Measurements from ENCODE around the gene TRH.
"Not testable (repeated sequence)": the region's sequence is repeated elsewhere in the genome, so short reads cannot be mapped to it uniquely, and the experiment has no call there.

Gene TRH

GRCh38 chr3:129966876-129967275 is 7.6 kb upstream of the TRH start:
- DNase-seq = no peak

DNA sequence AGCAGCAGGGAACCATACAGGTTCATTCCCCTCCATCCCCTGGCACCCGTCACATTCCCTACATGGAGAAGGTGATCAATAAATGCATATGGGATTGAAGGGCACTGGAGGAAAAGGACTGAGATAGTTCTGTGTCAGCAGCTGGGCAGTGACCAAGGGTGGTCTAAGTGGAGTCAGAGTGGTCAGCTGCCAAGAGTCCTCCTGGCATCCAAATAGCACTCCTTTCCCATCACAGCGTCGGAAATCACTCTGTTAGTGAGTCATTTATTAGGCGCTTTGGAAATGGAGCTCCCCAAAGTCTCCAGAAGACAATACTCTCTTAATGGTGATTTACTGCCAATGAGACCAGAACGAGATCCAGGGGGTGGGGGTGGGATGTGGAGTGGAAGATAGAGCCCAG is 6.8 kb upstream of the TRH start:
- no peak for DNase-seq

- no peak for DNase-seq
Observed at GRCh38 chr3:129971351-129972052, 3.0 kb upstream of the TRH start.

DNA sequence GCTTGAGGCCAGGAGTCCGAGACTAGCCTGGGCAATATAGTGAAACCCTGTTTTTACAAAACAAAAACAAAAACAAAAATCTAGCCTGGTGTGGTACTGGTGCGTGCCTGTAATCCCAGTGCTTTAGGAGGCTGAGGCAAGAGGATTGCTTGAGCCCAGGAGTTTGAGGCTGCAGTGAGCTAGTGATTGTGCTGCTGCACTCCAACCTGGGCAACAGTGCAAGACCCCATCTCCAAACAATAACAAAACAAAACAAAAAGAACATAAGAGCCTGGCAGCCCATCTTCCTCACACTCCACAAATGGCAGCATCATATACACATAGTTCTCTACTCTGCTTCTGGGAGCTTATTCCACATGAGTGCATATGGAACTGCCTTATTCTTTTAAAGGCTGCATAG is 2.2 kb upstream of the TRH start:
- DNase-seq = no peak

DNA sequence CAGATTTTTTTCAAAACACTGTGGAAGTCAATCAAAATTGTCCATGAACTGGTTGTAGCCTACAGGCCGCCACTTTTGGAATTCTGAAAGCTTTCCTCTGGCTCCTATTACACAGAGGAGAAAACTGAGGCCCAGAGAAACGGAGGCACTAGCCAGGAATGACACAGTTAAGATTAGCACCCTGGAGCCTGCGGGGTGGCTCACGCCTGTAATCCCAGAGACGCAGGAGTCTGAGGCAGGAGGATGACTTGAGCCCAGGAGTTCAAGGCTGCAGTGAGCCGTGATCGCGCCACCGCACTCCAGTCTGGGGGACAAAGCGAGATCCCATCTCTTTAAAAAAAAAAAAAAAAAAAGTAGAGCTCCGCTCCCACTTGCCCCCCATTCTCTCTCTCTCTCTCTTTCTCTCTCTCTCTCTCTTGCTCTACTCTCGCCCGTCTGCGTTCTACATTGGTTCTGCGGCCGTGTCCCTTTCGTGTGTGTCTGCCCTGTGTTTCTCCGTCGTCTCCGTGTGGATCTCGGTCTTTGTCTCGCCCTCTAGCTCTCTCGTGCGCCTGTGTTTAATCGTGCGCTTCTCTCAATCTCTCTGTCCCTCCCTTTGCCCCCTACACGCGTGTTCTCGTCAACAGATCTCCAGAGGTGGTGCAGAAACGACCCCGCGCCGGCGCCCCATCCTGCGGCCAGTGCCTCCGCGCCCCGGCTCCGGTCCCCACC is 512 bp upstream of the TRH start:
- no peak for DNase-seq

DNA sequence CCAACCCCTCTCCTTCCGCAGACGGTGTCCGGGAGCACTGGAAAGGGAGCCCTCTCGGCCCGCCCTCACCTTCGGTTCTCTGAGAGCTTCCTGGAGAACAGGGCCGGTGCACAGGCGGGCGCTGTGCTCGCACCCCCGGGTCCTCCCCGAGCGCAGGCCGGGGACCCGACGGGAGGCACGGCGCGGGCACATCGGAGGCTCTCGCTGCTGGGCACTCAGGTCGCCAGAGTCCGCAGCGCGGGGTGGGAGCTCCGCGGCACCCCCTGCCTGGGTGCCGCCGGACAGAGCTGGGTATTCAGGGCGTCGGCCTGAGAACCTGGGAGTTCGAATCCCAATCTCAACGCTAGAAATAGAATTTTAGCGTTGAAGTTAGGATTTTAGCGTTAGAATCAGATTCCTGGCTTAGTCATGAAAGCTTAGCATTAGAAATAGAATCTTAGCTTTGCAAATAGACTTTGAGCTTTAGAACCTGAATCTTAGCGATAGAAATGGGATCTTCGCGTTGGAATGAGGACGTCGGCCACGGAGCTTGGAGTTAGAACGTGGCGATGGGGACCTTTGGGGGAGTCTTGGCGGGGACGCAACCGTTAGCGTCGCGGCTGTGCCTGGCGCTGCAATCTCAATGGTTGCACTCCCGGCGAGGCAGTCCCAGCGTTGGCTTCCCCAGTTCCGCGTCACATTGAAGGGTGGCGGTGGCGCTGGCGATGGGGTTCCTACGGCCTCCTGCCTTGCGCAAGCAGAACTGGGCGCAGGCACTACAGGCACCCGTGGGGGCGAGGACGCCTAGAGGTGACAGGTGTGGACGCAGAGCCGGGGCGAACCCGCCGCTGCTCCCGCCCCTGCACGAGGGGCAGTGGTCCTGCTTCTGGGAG is 549 bp downstream of the TRH start:
- DNase-seq = peak; percentile 30

GRCh38 chr3:129975705-129976048 is 1.2 kb downstream of the TRH start:
- DNase-seq = no peak

- no peak for DNase-seq
Observed at GRCh38 chr3:129976286-129976685, 1.8 kb downstream of the TRH start.

GRCh38 chr3:129978123-129978522 is 3.6 kb downstream of the TRH start:
- no peak for DNase-seq

GRCh38 chr3:129979905-129980304 is 5.4 kb downstream of the TRH start:
- DNase-seq = no peak

DNA sequence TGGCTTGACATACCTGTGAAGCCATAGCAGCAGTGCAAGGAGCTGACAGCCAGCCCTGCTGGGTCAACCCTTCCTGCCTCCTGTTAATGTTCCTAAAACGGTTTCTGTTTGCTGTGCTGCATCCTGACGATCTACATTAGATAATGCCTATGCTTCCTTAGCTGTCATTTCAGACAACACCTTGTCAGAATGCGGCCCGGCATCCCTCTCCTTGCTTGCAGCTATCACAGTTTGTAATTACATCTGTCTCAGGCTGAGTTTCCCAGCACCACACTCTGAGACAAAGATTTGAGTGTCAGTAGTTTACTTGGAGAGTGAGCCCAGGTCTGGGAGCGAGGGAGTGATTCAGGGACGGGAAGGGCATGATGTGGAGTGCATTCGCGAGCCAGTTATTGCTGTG is 9.0 kb downstream of the TRH start:
- no peak for DNase-seq

DNA sequence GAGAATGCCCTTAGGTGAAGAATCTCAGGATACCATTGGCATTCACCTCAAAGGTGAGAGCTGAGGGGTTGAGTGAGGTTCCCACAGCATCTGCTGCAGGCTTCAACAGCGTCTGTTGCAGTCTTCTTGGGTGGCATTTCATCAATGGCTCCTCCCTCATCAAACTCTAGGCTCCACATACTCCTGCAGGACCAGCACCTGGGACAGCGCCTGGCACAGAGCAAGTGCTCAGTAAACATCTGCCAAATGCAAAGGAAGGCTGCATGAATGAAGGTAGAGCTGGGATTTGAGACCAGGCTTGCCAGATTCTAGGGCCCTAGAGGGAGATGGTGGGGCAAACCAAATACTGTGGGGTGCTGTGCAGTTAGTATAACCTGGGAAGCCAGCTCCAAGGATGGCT is 9.6 kb downstream of the TRH start:
- DNase-seq = no peak

- no peak for DNase-seq
Observed at GRCh38 chr3:129985113-129985512, 10.6 kb downstream of the TRH start.

DNA sequence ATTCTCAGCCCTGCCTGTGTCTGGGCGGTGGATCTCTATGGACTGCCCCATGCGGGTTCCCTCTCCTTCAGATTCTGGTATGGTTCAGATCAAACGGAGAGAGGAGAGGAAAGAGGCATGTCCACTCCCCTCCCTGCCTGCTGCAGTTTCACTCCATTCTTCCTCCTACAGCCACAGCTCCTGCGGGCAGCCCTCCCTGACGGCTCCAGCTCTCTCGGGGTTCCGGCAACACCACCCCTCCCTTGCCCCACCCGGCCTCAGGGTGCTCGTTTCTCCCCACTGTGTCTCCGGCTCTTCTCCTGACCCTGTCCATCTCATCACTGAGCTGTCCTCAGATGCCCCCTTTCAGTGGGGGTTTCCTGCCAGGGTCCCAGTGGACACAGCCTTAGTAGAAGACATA is 13.9 kb downstream of the TRH start:
- DNase-seq = no peak

GRCh38 chr3:129989414-129989813 is 14.9 kb downstream of the TRH start:
- DNase-seq = no peak

DNA sequence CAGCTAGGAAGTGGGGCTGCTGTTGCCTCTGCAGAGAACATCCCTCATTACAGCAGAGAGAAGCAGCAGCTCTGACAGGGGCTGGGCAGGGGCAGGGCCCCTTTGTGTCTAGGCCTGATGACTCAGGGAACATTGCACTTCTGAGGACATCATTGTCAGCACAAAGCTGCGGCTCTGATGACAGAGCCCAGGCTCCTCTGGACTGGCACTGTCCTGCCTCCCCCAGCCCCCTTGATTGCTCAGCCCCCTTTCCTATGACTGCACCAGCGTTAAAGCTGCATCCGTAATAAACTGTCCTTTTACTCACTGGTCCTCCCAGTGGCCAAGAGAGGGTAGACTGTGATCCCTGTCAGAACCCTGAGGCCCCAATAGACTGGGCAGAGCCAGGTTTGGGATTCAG is 18.3 kb downstream of the TRH start:
- no peak for DNase-seq

DNA sequence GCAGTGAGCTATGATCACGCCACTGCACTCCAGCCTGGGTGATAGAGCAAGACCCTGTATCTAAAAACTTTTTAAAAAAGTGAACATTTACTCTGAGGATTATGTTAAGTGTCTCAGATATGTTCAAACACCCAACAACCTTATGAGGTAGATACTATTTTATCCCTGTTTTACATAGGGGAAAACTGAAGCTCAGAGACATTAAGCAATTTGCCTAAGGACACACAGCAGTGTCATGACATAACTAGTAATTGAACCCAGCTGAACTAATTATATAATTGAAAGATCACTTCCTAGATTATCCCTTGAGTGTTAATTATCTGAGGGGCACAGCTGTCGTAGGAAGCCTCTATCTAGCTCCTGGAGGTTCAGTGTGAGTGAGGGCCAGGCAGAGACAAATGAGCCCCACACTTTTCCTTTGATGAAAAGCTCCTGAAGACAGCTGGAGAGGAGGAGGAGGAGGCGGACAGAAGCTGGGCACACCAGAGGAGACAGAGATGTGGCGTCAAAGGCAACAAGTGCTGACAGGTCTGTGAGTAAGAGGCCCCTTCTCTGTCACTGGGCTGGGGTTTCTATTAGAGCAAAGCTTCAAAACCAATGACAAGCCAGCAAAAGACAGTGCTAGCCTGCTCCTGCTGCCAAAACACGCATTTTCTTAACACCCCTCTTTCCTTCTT is 20.5 kb downstream of the TRH start:
- no peak for DNase-seq

GRCh38 chr3:129996073-129996472 is 21.6 kb downstream of the TRH start:
- no peak for DNase-seq

- not testable (repeated sequence) for DNase-seq
Observed at GRCh38 chr3:129999176-129999575, 24.7 kb downstream of the TRH start.

DNA sequence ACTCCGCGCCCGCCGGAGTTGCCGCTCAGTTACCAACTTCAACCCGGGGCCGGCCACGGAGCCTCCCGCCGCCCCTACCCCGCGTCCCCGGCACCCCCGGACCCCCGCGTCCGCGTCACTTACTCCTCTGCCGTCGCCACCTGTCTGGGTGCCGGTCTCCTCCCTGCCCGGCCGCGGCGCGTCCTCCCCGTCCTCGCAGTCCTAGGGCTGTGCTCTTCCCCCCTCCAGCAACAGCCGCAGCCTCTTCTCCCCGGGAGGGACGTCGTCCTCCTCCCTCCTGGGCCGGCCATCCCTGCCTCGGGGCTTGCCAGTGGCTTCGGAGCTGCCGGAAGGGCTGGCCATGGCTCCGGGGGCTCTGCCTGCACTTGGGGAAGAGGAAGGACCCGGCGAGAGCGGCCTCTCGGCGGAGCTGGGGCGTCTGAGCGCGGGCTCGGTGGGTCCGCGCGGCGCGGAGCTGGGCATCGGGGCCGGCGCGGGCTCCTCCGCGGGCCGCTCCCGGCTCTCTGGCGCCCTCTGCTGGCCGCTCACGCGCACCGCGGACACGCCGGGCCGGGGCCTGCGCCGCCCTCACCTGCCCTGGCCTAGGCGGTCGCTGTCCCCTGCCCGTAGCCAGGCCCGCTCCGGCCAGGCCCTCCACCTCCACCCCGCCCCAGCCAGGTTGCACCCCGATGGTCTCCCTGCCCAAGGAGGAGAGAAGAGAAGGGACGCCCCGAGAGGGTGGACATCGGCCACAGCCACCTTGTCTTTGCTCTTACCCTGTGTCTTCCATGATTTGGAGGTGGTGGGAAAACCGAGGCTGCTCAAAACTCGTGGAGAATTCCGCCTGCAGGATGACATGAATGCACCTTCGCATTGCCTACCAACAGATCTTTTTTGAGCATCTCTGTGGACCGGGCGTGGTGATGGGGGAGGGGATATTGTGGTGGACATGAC is 28.4 kb downstream of the TRH start:
- peak; percentile 81 for DNase-seq

DNA sequence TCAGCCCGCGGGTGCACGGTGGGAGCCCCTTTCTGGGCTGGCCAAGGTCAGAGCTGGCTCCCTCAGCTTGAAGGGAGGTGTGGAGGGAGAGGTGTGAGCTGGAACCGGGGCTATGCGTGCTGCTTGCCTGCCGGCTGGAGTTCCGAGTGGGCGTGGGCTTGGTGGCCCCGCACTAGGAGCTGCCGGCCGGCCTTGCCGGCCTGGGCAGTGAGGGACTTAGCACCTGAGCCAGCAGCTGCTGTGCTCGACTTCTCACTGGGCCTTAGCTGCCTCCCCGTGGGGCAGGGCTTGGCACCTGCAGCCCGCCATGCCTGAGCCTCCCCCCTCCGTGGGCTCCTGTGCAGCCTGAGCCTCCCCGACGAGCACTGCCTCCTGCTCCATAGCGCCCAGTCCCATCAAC is 36.0 kb downstream of the TRH start:
- no peak for DNase-seq

- DNase-seq = not testable (repeated sequence)
Observed at GRCh38 chr3:130012108-130012507, 37.6 kb downstream of the TRH start.
